ENCODE results near the gene PROCA1. TPM values are rescaled to one million over a fixed set of nuclear protein-coding genes. Genes with fewer than 3 reads are reported as not detected.

Gene PROCA1, protein sequence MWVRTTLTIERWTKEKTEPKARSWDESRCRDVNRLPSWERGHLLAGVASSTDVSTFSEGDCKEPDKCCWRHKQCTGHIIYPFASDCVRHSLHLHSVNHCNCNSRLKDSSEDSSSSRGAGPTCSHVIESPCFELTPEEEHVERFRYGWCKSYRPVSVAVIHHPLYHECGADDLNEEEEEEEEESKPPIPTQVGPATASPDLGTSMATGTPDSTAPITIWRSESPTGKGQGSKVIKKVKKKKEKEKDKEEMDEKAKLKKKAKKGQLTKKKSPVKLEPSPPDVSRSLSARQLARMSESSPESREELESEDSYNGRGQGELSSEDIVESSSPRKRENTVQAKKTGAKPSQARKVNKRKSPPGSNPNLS
- 12.0 TPM for total RNA-seq (ENCODE audit: unreplicated experiment)
- long read RNA-seq, partial matches to known transcripts = 0 of 1 reads
- long read RNA-seq, other reads (novel, unspliced or antisense) = 0 of 1 reads

DNA sequence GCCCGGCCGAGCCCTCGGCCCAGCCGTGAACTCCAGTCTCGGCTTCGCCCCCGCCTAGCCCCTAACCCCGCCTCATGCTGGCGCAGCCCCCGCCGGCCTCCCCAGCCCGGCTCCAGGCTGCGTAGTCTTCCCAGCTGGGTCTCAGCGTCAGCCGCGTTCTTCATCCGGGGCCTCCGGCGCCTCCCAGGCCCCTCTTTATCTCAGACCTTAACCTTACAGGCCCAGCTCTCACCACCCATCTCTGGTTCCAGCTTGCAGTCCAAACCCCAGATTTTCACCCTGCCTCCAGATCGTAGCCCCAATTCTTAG is at the start of gene PROCA1:
Gene PROCA1 (minus strand): TSS at position 166 of the 309 bp plus-strand sequence. CDS start 228 bp downstream, outside the sequence.
- H3K27ac Mint-ChIP-seq (ENCODE audit: unreplicated experiment) = peak within 1 kb of the TSS; percentile 98
- H3K4me3 Mint-ChIP-seq (ENCODE audit: unreplicated experiment) = peak within 1 kb of the TSS; percentile 97
- H3K27me3 Mint-ChIP-seq (ENCODE audit: unreplicated experiment) = peaks cover 23% of the 10 kb centered on the region
- TF ChIP-seq, protein P1, sequence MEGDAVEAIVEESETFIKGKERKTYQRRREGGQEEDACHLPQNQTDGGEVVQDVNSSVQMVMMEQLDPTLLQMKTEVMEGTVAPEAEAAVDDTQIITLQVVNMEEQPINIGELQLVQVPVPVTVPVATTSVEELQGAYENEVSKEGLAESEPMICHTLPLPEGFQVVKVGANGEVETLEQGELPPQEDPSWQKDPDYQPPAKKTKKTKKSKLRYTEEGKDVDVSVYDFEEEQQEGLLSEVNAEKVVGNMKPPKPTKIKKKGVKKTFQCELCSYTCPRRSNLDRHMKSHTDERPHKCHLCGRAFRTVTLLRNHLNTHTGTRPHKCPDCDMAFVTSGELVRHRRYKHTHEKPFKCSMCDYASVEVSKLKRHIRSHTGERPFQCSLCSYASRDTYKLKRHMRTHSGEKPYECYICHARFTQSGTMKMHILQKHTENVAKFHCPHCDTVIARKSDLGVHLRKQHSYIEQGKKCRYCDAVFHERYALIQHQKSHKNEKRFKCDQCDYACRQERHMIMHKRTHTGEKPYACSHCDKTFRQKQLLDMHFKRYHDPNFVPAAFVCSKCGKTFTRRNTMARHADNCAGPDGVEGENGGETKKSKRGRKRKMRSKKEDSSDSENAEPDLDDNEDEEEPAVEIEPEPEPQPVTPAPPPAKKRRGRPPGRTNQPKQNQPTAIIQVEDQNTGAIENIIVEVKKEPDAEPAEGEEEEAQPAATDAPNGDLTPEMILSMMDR (IDR thresholded peaks at IDR 0.05; ENCODE audit: unreplicated experiment) = no peak
- peaks cover 23% of the 10 kb centered on the region for H3K36me3 Mint-ChIP-seq (ENCODE audit: low read depth, unreplicated experiment)
- H3K4me1 Mint-ChIP-seq (ENCODE audit: unreplicated experiment) = peaks cover 17% of the 10 kb centered on the region
- H3K9me3 Mint-ChIP-seq (ENCODE audit: unreplicated experiment) = no peaks in the 10 kb centered on the region
- no peak for DNase-seq (ENCODE audit: low spot score)

DNA sequence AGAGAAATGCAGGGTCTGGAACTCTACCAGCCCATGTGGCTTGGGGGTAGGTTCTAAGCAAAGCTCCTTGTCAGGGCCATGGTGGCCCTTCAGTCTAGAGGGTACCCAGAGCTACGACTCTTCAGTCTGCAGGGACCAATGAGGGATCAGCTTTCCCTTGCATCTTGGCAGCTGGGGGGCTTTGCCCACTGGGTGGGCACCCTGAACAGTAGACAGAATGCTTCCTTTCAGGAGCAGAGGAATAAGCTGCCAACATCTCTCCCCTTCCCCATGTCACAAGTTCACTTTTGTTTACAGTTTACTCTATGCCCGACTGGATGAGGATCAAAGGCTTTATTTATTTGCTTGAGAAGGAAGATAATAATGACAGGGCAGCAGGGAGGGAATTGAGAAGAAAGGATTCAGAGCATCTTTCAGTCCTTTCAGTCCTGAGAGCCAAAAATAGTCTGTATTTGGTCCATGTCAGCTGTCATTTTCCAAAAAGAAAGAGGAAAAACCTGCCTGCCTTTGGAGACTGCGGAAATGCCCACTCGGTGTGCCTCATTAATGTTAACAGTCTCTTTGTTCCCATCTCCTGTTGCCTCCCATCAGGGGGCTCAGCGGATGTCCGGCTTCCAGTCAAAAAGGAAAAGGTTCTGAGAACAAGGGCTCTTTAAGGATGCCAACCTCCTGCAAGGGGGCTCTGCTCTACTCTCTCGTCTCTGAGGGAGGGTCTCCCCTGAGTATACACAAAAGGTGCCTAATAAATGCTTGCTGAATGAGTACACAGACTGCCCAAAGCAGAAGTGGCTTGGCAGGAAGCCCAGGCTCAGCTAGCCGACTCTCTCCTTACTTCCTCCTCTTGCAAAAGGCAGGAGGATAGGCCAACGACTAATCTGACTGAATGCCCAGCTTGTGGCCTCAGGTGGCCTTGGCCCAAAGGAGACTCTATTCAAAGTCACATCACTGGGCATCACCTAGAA is 49.2 kb upstream of the PROCA1 start:
- Mint-ChIP-seq H3K9me3 (ENCODE audit: unreplicated experiment) (peaks cover 4% of the 10 kb centered on the region), H3K27me3 (ENCODE audit: unreplicated experiment) (peaks cover 19% of the 10 kb centered on the region), H3K36me3 (ENCODE audit: low read depth, unreplicated experiment) (peaks cover 49% of the 10 kb centered on the region), H3K4me3 (ENCODE audit: unreplicated experiment) (peak overlapping the region; percentile 42), H3K4me1 (ENCODE audit: unreplicated experiment) (peaks cover 59% of the 10 kb centered on the region), H3K27ac (ENCODE audit: unreplicated experiment) (peak overlapping the region; percentile 90)
- peak; percentile 59 for DNase-seq (ENCODE audit: low spot score)
- TF ChIP-seq, protein P1 (IDR thresholded peaks at IDR 0.05; ENCODE audit: unreplicated experiment) = no peak

DNA sequence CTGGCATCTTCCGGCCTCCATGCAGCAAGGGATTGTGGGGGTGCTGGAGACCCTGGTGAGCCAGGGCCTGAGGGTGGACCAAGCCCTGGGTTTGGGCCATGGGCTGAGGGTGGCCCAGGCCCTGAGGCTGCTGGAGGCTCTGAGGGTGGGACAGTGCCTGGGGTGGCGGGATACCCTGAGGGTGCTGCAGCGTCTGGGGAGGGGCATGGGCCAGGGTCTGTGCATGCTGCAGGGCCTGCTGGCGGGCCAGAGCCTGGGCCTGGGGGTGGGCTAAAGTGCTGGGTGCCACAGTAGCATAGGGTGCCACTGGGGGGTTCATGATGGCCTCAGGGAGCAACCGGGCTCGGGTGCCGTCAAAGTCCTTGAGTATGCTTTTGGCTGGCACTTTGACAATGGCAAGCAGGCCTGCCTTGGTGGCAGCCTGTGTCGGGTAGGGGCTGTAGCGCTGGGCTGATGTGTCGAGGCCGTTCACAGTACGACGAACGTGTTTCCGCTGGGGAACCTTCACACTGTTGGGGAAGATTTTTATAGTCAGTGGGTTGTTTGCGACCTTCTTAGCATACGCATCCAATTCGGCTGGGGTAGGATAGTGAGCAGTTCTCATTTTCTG is 47.7 kb upstream of the PROCA1 start:
- TF ChIP-seq, protein P1 (IDR thresholded peaks at IDR 0.05; ENCODE audit: unreplicated experiment) = no peak
- Mint-ChIP-seq H3K9me3 (ENCODE audit: unreplicated experiment) (peaks cover 4% of the 10 kb centered on the region), H3K4me3 (ENCODE audit: unreplicated experiment) (peak overlapping the region; percentile 83), H3K4me1 (ENCODE audit: unreplicated experiment) (peaks cover 57% of the 10 kb centered on the region), H3K27ac (ENCODE audit: unreplicated experiment) (peak overlapping the region; percentile 68), H3K36me3 (ENCODE audit: low read depth, unreplicated experiment) (peaks cover 46% of the 10 kb centered on the region), H3K27me3 (ENCODE audit: unreplicated experiment) (peaks cover 21% of the 10 kb centered on the region)
- DNase-seq (ENCODE audit: low spot score) = no peak

DNA sequence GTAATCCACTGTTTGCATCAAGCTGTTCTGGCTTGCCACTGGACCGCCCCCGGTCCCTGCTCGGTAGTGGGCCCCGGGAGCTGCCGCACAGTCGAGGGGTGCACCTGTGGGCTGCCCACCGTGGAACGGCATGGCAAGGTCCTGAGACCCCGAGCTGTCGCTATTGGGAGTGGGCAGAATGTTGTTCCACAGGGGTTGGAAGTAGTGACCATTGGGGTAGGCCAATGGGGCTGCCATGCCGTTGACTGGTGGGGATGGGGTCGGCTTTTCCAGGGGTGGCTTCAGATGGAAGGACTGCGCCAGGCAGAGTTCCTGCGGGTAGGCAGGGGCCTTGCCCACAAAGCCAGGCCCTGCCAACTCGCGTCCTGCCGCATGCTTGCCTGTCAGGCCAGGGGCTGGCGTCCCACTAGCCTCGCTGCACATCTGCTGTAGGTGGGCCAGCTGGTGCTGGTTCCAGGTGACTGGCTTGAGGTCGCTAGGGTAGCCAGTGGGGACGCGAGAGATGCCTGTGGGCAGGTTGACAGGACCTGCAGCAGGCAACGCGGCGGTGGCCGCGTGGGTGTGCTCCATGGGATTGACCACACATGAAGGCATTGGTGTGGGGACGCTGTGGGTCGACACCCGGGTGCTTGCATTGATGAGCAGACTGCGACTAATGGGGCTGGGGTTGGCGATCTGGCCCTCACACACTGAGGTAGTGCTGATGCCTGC is 46.9 kb upstream of the PROCA1 start:
- Mint-ChIP-seq H3K9me3 (ENCODE audit: unreplicated experiment) (peaks cover 4% of the 10 kb centered on the region), H3K4me3 (ENCODE audit: unreplicated experiment) (peak overlapping the region; percentile 83), H3K27me3 (ENCODE audit: unreplicated experiment) (peaks cover 22% of the 10 kb centered on the region), H3K27ac (ENCODE audit: unreplicated experiment) (peak overlapping the region; percentile 68), H3K4me1 (ENCODE audit: unreplicated experiment) (peaks cover 55% of the 10 kb centered on the region), H3K36me3 (ENCODE audit: low read depth, unreplicated experiment) (peaks cover 46% of the 10 kb centered on the region)
- DNase-seq (ENCODE audit: low spot score) = no peak
- TF ChIP-seq, protein P1 (IDR thresholded peaks at IDR 0.05; ENCODE audit: unreplicated experiment) = no peak

Data from endothelial cell (in vitro differentiated cells).